Nephron (organoid): ENCODE measurements around the gene MED27.

Source experiments
- H3K27ac Mint-ChIP-seq, 3 experiments: 2 replicates each; pipeline ENCODE4 v1.8.0; 2020; ENCODE audit warnings: mixed read lengths in 3 of 3, mild to moderate bottlenecking in 2 of 3, moderate library complexity in 1 of 3
- H3K27me3 Mint-ChIP-seq: 2 replicates; pipeline ENCODE4 v1.8.0; 2021; ENCODE audit warnings: low read depth, mild to moderate bottlenecking, moderate library complexity, mixed read lengths
- H3K36me3 Mint-ChIP-seq: 2 replicates; pipeline ENCODE4 v1.8.0; 2020; ENCODE audit warnings: low read depth, mixed read lengths
- H3K4me1 Mint-ChIP-seq: 2 replicates; pipeline ENCODE4 v1.8.0; 2020; ENCODE audit warnings: mixed read lengths
- H3K4me3 Mint-ChIP-seq, 3 experiments: 2 replicates each; pipeline ENCODE4 v1.8.0; 2020; ENCODE audit warnings: mild to moderate bottlenecking in 3 of 3, mixed read lengths in 3 of 3, moderate library complexity in 2 of 3
- H3K9me3 Mint-ChIP-seq: 2 replicates; pipeline ENCODE4 v1.8.0; 2020; ENCODE audit warnings: mixed read lengths
- TF ChIP-seq, protein P1 (sequence below), 3 experiments: fragments of 200-600 bp; sonication (generic); IDR thresholded peaks; one replicate each; pipeline ENCODE4 v1.5.0; 2021; ENCODE audit warnings: antibody characterized with exemption in 3 of 3; ENCODE audit not compliant: unreplicated experiment in 3 of 3

Gene MED27

GRCh38 chr9:132024589-132024988 is 55.1 kb downstream of the MED27 start:
- no peaks in the 10 kb centered on the region for H3K9me3 Mint-ChIP-seq
- no peak overlapping the region for H3K4me3 Mint-ChIP-seq
- H3K27me3 Mint-ChIP-seq, result no peaks in the 10 kb centered on the region
- no peak overlapping the region for H3K27ac Mint-ChIP-seq
- TF ChIP-seq, protein P1, sequence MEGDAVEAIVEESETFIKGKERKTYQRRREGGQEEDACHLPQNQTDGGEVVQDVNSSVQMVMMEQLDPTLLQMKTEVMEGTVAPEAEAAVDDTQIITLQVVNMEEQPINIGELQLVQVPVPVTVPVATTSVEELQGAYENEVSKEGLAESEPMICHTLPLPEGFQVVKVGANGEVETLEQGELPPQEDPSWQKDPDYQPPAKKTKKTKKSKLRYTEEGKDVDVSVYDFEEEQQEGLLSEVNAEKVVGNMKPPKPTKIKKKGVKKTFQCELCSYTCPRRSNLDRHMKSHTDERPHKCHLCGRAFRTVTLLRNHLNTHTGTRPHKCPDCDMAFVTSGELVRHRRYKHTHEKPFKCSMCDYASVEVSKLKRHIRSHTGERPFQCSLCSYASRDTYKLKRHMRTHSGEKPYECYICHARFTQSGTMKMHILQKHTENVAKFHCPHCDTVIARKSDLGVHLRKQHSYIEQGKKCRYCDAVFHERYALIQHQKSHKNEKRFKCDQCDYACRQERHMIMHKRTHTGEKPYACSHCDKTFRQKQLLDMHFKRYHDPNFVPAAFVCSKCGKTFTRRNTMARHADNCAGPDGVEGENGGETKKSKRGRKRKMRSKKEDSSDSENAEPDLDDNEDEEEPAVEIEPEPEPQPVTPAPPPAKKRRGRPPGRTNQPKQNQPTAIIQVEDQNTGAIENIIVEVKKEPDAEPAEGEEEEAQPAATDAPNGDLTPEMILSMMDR (IDR thresholded peaks at IDR 0.05; ENCODE audit: unreplicated experiment in 3 of 3), result no peak
- no peaks in the 10 kb centered on the region for H3K36me3 Mint-ChIP-seq
- peaks cover 59% of the 10 kb centered on the region for H3K4me1 Mint-ChIP-seq

DNA sequence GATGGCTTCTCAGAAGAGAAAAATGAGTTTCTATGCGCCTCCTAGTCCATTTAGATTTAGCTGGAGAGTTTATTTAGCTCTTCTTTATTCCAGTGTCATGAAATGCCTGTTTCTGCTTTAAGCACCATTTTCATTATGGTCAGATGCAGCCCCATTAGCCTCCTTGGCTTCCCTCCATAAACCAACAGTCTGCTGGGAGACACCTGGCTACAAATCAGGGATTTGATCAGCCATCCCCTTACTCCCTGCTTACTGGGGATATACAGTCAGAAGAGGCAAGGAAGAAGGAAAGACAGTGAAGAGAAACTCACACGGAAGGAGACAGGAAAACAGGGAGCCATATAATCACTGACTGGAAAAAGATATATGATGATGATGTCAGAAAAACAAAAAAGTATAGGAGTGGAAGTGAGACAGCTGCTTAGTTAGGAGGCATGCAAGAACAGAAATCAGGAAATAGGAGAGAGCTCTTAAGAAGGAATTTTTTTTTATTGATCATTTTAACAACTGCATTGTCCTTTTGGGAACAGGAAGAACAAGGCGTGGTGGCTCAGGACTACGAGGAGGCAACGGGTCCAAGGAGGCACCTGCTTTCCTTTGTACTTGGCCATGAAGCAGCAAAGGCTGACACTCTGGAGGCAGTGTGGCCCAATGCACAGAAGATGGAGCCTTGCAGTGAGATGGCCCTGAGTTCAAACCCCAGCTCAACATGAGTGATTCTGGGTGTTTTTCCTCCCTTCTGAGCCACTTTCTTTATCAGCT is 56.1 kb downstream of the MED27 start:
- no peaks in the 10 kb centered on the region for H3K27me3 Mint-ChIP-seq
- no peaks in the 10 kb centered on the region for H3K36me3 Mint-ChIP-seq
- TF ChIP-seq, protein P1 (IDR thresholded peaks at IDR 0.05; ENCODE audit: unreplicated experiment in 3 of 3), result no peak
- peak overlapping the region; percentile 2 to 58 (median 49) for H3K27ac Mint-ChIP-seq
- H3K9me3 Mint-ChIP-seq, result no peaks in the 10 kb centered on the region
- peaks cover 58% of the 10 kb centered on the region for H3K4me1 Mint-ChIP-seq
- H3K4me3 Mint-ChIP-seq, result no peak overlapping the region

DNA sequence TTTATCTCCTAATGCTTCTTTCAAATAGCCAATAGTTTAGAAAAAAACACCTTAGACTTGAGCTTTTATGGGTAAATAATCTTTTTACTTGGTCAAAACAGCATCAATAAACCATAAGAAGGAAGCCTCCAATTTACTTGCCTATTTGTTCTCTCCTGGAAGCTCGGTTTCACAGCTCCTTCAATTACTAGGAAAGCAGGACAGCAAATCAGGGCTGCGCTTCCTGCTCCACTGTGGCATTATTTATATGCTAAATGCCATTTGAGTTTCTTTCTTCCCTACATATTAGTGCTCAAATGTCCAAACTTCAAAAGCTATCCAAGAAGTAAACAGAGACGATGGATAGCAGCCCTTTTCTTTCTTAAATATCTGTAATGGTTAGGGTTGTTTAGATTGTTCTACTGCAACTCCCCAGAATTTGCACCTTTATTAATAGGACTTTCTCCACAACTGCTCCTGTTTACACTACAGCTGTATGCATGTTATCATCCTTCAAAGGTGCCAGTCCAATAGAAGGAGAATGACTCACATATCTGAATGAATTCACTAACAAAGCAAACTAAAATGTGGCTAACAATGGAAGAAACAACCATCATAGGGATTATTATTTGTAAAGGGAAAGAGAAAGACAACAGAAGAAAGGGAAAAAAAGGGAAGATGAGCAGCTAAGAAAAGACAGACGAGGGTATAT is 58.7 kb downstream of the MED27 start:
- Mint-ChIP-seq H3K27me3 (no peaks in the 10 kb centered on the region), H3K36me3 (no peaks in the 10 kb centered on the region), H3K4me3 (no peak overlapping the region), H3K9me3 (no peaks in the 10 kb centered on the region), H3K27ac (peak overlapping the region; percentile 3 to 19 (median 5)), H3K4me1 (peaks cover 68% of the 10 kb centered on the region)
- TF ChIP-seq, protein P1 (IDR thresholded peaks at IDR 0.05; ENCODE audit: unreplicated experiment in 3 of 3), result no peak

DNA sequence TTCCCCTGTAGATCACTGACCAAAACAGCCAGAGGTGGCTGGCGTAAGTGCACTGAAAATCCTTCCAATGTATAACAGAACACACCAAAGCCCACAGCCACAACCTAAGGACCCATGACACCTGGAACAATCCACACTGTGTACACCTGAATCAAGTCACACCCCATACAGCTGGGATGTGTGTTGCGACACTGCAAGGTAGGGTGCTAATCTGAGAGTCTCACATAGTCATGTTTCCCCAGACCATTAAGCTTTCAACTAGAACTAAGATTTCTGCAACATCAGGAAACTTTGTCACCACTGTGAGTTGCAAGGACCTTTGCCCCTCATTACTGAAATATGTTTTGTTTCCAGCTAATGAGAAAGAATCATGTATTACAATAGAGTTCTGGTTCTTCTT is 59.4 kb downstream of the MED27 start:
- Mint-ChIP-seq H3K27ac (peak overlapping the region; percentile 3 to 26 (median 24)), H3K27me3 (no peaks in the 10 kb centered on the region), H3K9me3 (no peaks in the 10 kb centered on the region), H3K4me1 (peaks cover 75% of the 10 kb centered on the region), H3K4me3 (no peak overlapping the region), H3K36me3 (no peaks in the 10 kb centered on the region)
- TF ChIP-seq, protein P1 (IDR thresholded peaks at IDR 0.05; ENCODE audit: unreplicated experiment in 3 of 3), result no peak

- H3K4me3 Mint-ChIP-seq, result no peak overlapping the region
- TF ChIP-seq, protein P1 (IDR thresholded peaks at IDR 0.05; ENCODE audit: unreplicated experiment in 3 of 3), result no peak
- H3K27ac Mint-ChIP-seq, result peak overlapping the region; percentile 3 to 26 (median 24)
- H3K36me3 Mint-ChIP-seq, result no peaks in the 10 kb centered on the region
- H3K4me1 Mint-ChIP-seq, result peaks cover 79% of the 10 kb centered on the region
- H3K27me3 Mint-ChIP-seq, result no peaks in the 10 kb centered on the region
- H3K9me3 Mint-ChIP-seq, result no peaks in the 10 kb centered on the region
Observed at GRCh38 chr9:132019702-132020101, 60.0 kb downstream of the MED27 start.
